ENCODE data around the gene ZNF219. TPM values are rescaled to one million over a fixed set of nuclear protein-coding genes. Genes with fewer than 3 reads are reported as not detected.

The ZNF219 gene
- total RNA-seq, 1 donor from 2014 or later = 49.4 TPM

- intact Hi-C loops (cut with DNase I) = loop anchor here (5.0 kb wide), 1 partner anchor 234 kb away; no protein-coding TSS in a partner anchor
- ATAC-seq (no peak), DNase-seq (ENCODE audit: missing footprints) (no peak)
Measured at GRCh38 chr14:21090940-21091663, 7.4 kb downstream of the ZNF219 start.

- intact Hi-C loops (cut with DNase I) = loop anchor here (5.0 kb wide), 1 partner anchor 233 kb away; no protein-coding TSS in a partner anchor
- DNase-seq (ENCODE audit: missing footprints) (no peak), ATAC-seq (no peak)
Measured at GRCh38 chr14:21090194-21090939, 8.1 kb downstream of the ZNF219 start.

- intact Hi-C loops (cut with DNase I) = loop anchor here (5.0 kb wide), 1 partner anchor 233 kb away; no protein-coding TSS in a partner anchor
- DNase-seq (ENCODE audit: missing footprints) (no peak), ATAC-seq (no peak)
Measured at GRCh38 chr14:21089877-21090193, 8.6 kb downstream of the ZNF219 start.

- intact Hi-C loops (cut with DNase I) = no loop called here
- ATAC-seq (no peak), DNase-seq (ENCODE audit: missing footprints) (no peak)
Measured at GRCh38 chr14:21089271-21089670, 9.2 kb downstream of the ZNF219 start.

GRCh38 chr14:21088687-21089086, 9.8 kb downstream of the ZNF219 start:
- DNase-seq (ENCODE audit: missing footprints) (no peak), ATAC-seq (no peak)
- intact Hi-C loops (cut with DNase I) = no loop called here

GRCh38 chr14:21087294-21088091, 11.0 kb downstream of the ZNF219 start:
- peak; percentile 24 for ATAC-seq
- intact Hi-C loops (cut with DNase I) = no loop called here
- no peak for DNase-seq (ENCODE audit: missing footprints)

- intact Hi-C loops (cut with DNase I) = no loop called here
- DNase-seq (ENCODE audit: missing footprints) = no peak
- no peak for ATAC-seq
Measured at GRCh38 chr14:21086908-21087293, 11.6 kb downstream of the ZNF219 start.

GRCh38 chr14:21084998-21085853, 13.2 kb downstream of the ZNF219 start:
- intact Hi-C loops (cut with DNase I) = no loop called here
- ATAC-seq (peak; percentile 72), DNase-seq (ENCODE audit: missing footprints) (peak; percentile 86)

GRCh38 chr14:21084396-21084795, 14.1 kb downstream of the ZNF219 start:
- intact Hi-C loops (cut with DNase I) = no loop called here
- no peak for DNase-seq (ENCODE audit: missing footprints)
- no peak for ATAC-seq

GRCh38 chr14:21083565-21084325, 14.7 kb downstream of the ZNF219 start:
- no peak for ATAC-seq
- no peak for DNase-seq (ENCODE audit: missing footprints)
- intact Hi-C loops (cut with DNase I) = no loop called here

GRCh38 chr14:21081521-21082142, 16.8 kb downstream of the ZNF219 start:
- no peak for DNase-seq (ENCODE audit: missing footprints)
- intact Hi-C loops (cut with DNase I) = no loop called here
- ATAC-seq = no peak

- DNase-seq (ENCODE audit: missing footprints) (no peak), ATAC-seq (no peak)
- intact Hi-C loops (cut with DNase I) = no loop called here
Measured at GRCh38 chr14:21078726-21079125, 19.7 kb downstream of the ZNF219 start.

- intact Hi-C loops (cut with DNase I) = no loop called here
- no peak for ATAC-seq
- no peak for DNase-seq (ENCODE audit: missing footprints)
Measured at GRCh38 chr14:21078287-21078686, 20.2 kb downstream of the ZNF219 start.

GRCh38 chr14:21077672-21078071, 20.8 kb downstream of the ZNF219 start:
- no peak for ATAC-seq
- DNase-seq (ENCODE audit: missing footprints) = no peak
- intact Hi-C loops (cut with DNase I) = no loop called here

GRCh38 chr14:21075719-21076437, 22.6 kb downstream of the ZNF219 start:
- intact Hi-C loops (cut with DNase I) = no loop called here
- ATAC-seq (no peak), DNase-seq (ENCODE audit: missing footprints) (no peak)

- intact Hi-C loops (cut with DNase I) = no loop called here
- ATAC-seq = no peak
- DNase-seq (ENCODE audit: missing footprints) = no peak
Measured at GRCh38 chr14:21074398-21075272, 23.8 kb downstream of the ZNF219 start.

All from Right ventricle myocardium inferior (tissue), 1 donor.